GM12891 (cell line): ENCODE measurements around the gene MAP2K2.

Experiments
- POLR2A ChIP-seq: IDR thresholded peaks from 2 replicates; pipeline ENCODE4 v1.6.1; 2011; ENCODE audit warnings: low read depth, low read length, control low read depth
- POLR2AphosphoS5 ChIP-seq: IDR thresholded peaks from 2 replicates; pipeline ENCODE4 v1.6.1; 2011; ENCODE audit warnings: low read depth, low read length, control low read depth
- SPI1 ChIP-seq: IDR thresholded peaks from 2 replicates; pipeline ENCODE4 v1.6.1; 2011; ENCODE audit warnings: low read depth, low read length, control low read depth
- TAF1 ChIP-seq: IDR thresholded peaks from 2 replicates; pipeline ENCODE4 v1.6.1; 2011; ENCODE audit warnings: low read depth, low read length, control low read depth

DNA sequence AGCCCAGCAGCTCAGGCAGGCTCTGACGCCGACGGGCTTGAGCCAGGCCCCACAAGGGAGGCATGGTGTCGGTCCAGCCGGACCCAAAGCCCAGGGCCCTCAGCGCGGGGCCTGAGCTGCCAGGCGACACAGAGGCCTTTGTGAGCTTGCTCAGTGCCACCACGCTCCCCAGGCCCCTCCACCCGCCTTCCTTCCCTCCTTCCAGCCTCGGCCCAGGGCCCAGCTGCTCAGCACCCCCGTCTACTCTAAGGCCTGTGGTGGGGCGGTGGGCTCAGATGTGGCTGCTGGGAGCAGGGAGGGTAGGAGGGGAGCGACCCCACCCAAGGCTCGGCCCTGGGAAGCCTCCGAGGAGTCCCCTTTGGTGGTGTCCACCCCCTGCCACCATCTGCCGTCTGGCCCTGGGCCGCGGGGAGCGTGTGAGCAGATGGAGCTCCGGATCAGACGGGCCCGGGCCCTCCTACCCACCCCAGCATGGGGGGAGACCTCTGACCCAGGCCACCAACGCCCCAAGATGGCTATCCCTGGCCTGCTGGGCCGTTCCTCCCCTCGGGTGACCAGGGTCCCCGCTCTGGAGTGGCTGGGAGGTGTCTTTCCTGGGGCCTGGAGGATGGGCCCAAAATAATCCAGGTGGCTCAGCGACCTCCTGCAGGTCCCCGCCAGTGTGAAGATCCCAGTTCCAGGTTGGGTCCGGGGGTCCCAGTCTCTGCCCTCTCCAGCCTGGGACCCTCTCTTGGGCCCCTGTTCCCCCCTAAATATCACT lies 65.0 kb downstream of the MAP2K2 start:
- TF ChIP-seq POLR2A (no peak), POLR2AphosphoS5 (no peak), TAF1 (no peak), SPI1 (no peak)
